Measurements from ENCODE around the gene NCKAP5. TPM values are rescaled to one million over a fixed set of nuclear protein-coding genes. Genes with fewer than 3 reads are reported as not detected.

The NCKAP5 gene
- total RNA-seq, 6 donors from 2014 or later, result 22.1 to 51.1 (median 41.4) TPM

DNA sequence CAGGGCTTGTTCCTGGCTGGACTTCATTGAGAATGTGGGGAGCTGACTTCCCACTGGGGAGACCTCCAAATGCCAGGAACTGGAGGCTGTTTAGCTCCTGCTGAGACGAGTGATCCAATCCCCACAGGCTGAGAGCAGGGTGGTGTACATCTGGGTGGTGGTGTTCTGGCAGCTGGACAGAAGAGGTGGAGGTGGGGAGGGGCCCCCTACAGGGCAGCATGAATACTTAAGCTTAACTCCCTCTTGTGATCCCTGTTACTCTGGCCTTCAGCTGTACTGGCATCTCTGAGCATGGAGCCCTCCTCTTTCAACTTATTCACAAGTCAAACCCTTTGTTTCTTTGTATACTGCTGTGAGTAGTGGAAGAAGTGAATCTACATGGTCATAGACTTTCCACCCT lies 730.5 kb downstream of the NCKAP5 start:
- no peaks in the 10 kb centered on the region for H3K4me1 ChIP-seq
- H3K4me3 ChIP-seq, result no peak overlapping the region
- DNase-seq (no peak), ATAC-seq (ENCODE audit: low FRiP score in 2 of 2) (peak in 1 of 2 donors; percentile 37)
- H3K36me3 ChIP-seq, result no peaks in the 10 kb centered on the region
- TF ChIP-seq POLR2A (IDR thresholded peaks at IDR 0.05), result no peak
- no peak for TF ChIP-seq POLR2AphosphoS5 (IDR thresholded peaks at IDR 0.05)
- TF ChIP-seq EP300 (IDR thresholded peaks at IDR 0.05), result no peak
- TF ChIP-seq, protein P1, sequence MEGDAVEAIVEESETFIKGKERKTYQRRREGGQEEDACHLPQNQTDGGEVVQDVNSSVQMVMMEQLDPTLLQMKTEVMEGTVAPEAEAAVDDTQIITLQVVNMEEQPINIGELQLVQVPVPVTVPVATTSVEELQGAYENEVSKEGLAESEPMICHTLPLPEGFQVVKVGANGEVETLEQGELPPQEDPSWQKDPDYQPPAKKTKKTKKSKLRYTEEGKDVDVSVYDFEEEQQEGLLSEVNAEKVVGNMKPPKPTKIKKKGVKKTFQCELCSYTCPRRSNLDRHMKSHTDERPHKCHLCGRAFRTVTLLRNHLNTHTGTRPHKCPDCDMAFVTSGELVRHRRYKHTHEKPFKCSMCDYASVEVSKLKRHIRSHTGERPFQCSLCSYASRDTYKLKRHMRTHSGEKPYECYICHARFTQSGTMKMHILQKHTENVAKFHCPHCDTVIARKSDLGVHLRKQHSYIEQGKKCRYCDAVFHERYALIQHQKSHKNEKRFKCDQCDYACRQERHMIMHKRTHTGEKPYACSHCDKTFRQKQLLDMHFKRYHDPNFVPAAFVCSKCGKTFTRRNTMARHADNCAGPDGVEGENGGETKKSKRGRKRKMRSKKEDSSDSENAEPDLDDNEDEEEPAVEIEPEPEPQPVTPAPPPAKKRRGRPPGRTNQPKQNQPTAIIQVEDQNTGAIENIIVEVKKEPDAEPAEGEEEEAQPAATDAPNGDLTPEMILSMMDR (IDR thresholded peaks at IDR 0.05), result no peak
- 87% methylated on average over 1 of the region's 1 CpG; no CpG with 5 or more reads in 1 of the 2 donors for WGBS, 2 donors
- no peaks in the 10 kb centered on the region for H3K9me3 ChIP-seq
- H3K27ac ChIP-seq, result no peak overlapping the region
- no peaks in the 10 kb centered on the region for H3K27me3 ChIP-seq

DNA sequence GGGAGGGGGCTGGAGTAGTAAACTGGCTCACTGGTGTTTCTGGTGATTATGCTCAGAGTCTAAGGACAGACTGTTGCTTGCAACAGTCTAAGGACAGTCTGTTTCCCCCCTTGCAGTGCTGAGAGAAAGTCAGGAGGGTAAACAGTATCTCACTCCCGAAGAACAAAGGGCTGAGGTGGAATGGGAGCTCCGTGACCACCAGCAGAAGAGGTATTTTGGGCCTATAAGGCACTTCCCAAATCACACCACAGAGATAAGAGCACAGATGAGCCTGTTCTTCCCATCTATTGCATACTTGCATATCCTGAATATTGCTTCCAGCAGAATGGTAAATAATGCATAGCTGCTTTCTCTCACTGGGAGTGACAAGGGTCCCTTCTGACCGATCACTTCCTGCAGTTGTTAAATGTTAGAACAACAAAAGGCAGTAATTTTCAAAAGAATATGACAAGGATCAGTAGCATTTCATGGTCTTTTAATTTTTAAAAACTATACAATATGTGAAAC lies 737.9 kb downstream of the NCKAP5 start:
- Histone ChIP-seq H3K9me3 (no peaks in the 10 kb centered on the region), H3K36me3 (no peaks in the 10 kb centered on the region), H3K27me3 (no peaks in the 10 kb centered on the region), H3K27ac (no peak overlapping the region), H3K4me1 (no peaks in the 10 kb centered on the region), H3K4me3 (no peak overlapping the region)
- WGBS, 2 donors, result 61 to 64% methylated on average over 3 of the region's 3 CpGs
- DNase-seq (no peak), ATAC-seq (ENCODE audit: low FRiP score in 2 of 2) (no peak)
- TF ChIP-seq, protein P1 (IDR thresholded peaks at IDR 0.05), result no peak
- TF ChIP-seq POLR2A (IDR thresholded peaks at IDR 0.05) (no peak), POLR2AphosphoS5 (IDR thresholded peaks at IDR 0.05) (no peak), EP300 (IDR thresholded peaks at IDR 0.05) (no peak)

DNA sequence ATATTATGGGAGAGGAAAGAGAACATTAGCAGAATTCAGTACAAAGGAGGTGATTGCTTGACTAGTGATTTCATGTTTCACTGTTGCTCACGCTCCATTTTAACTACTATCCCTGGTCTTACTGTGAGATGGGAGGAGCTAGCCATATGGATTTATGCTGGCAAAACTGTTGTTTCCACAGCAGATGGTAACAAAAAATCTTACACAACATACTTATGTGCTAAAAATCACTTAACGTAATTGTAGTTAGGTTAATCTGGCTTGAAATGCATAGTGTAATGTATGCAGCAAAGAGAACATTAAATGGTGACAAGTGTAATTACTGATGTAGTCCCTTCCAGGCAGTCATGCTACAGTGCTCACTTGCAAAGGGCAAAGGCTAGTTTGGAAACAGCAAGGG lies 742.7 kb downstream of the NCKAP5 start:
- H3K4me3 ChIP-seq, result no peak overlapping the region
- TF ChIP-seq EP300 (IDR thresholded peaks at IDR 0.05) (no peak), POLR2A (IDR thresholded peaks at IDR 0.05) (no peak), POLR2AphosphoS5 (IDR thresholded peaks at IDR 0.05) (no peak)
- TF ChIP-seq, protein P1 (IDR thresholded peaks at IDR 0.05), result no peak
- ATAC-seq (ENCODE audit: low FRiP score in 2 of 2) (no peak), DNase-seq (no peak)
- H3K4me1 ChIP-seq, result no peaks in the 10 kb centered on the region
- no peaks in the 10 kb centered on the region for H3K27me3 ChIP-seq
- H3K27ac ChIP-seq, result no peak overlapping the region
- no peaks in the 10 kb centered on the region for H3K36me3 ChIP-seq
- WGBS, 2 donors, result 93% methylated on average over 2 of the region's 2 CpGs
- no peaks in the 10 kb centered on the region for H3K9me3 ChIP-seq

DNA sequence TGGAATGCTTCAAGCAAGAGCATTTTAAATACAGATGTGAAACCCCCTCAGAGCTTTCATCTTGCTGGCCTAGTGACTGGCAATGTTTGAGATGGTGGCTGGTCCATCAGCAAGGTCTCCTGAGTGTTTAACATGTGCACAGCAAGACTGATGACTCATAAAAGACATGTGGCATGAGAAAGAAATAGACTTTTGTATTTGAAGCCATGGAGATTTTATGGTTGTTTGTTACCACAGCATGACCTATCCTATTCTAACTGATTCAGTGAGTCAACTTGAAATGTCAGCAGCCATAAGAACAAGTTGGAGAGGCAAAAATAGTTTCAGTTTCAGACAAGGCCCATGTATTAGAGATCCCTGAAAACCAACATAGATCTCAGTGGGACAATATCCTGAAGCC lies 743.5 kb downstream of the NCKAP5 start:
- DNase-seq (no peak), ATAC-seq (ENCODE audit: low FRiP score in 2 of 2) (no peak)
- Histone ChIP-seq H3K27me3 (no peaks in the 10 kb centered on the region), H3K36me3 (no peaks in the 10 kb centered on the region), H3K9me3 (no peaks in the 10 kb centered on the region), H3K27ac (no peak overlapping the region), H3K4me1 (no peaks in the 10 kb centered on the region), H3K4me3 (no peak overlapping the region)
- no peak for TF ChIP-seq POLR2A (IDR thresholded peaks at IDR 0.05)
- no peak for TF ChIP-seq EP300 (IDR thresholded peaks at IDR 0.05)
- TF ChIP-seq, protein P1 (IDR thresholded peaks at IDR 0.05), result no peak
- no peak for TF ChIP-seq POLR2AphosphoS5 (IDR thresholded peaks at IDR 0.05)

DNA sequence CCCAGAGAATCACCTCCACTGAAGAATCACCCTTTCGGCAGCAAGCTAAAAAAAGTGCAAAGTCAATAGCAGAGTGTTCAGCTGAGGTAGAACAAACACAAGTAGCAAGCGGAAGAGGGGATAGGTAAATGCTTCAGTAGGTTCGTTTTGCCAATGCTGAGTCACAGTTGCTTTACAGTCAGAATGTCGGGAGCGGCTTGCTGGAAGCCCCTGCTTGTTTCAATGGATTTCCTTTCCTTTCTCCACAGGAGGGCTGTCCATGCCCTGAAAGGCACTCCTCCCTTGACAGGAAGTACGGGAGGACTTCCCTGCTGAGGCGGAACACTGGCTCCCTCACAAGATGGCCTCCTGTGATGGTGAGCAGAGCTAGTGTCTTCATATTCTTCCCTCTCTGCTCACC lies 752.0 kb downstream of the NCKAP5 start:
- Histone ChIP-seq H3K9me3 (no peaks in the 10 kb centered on the region), H3K4me1 (no peaks in the 10 kb centered on the region), H3K27ac (no peak overlapping the region), H3K27me3 (no peaks in the 10 kb centered on the region), H3K4me3 (no peak overlapping the region), H3K36me3 (no peaks in the 10 kb centered on the region)
- WGBS, 2 donors, result 87 to 89% methylated on average over 7 of the region's 7 CpGs
- TF ChIP-seq EP300 (IDR thresholded peaks at IDR 0.05) (no peak), POLR2AphosphoS5 (IDR thresholded peaks at IDR 0.05) (no peak), POLR2A (IDR thresholded peaks at IDR 0.05) (no peak)
- TF ChIP-seq, protein P1 (IDR thresholded peaks at IDR 0.05), result no peak
- DNase-seq (no peak), ATAC-seq (ENCODE audit: low FRiP score in 2 of 2) (no peak)

Measured in upper lobe of left lung (tissue), 6 donors.